DND-41 (cell line): ENCODE measurements around the gene MTF2.

Experiments
- CTCF ChIP-seq: IDR thresholded peaks from 2 replicates; pipeline ENCODE4 v1.5.1; 2012; ENCODE audit warnings: borderline replicate concordance, low read length, moderate library complexity, mild to moderate bottlenecking; ENCODE audit not compliant: poor library complexity, severe bottlenecking; ENCODE audit errors: extremely low read depth
- EZH2 ChIP-seq: IDR thresholded peaks from 3 replicates; pipeline ENCODE4 v1.6.1; 2012; ENCODE audit warnings: borderline replicate concordance, low read depth, mild to moderate bottlenecking, moderate library complexity, low read length, inconsistent platforms; ENCODE audit not compliant: severe bottlenecking

GRCh38 chr1:93043057-93043557, 36.0 kb upstream of the MTF2 start:
- TF ChIP-seq EZH2 (no peak), CTCF (no peak)
